ENCODE results near the gene POLD2.

Gene POLD2

DNA sequence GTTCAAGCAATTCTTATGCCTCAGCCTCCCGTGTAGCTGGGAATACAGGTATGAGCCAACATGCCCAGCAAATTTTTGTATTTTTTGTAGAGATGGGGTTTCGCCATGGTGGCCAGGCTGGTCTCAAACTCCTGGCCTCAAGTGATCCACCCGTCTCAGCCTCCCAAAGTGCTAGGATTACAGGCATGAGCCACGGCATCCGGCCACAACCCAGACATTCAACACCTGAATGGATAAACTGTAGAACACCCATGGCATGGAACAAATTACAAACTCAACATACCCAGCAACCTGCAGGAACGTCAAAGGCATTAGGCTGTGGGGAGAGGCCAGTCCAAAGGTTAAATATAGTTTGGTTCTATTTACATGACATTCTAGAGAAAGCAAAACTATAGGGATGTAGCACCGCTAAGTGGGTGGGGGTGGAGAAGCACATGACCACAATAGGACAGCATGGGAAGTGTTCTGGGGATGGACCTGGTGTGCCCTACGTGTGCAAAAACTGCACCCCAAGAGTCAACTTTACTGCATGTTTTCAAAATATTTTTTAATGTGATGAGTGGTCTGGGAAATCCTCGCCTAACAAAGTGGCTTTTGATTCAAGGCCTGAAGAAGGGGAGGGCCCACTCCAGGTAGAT, 51.5 kb downstream of the POLD2 start:
- TF ChIP-seq, protein P1, sequence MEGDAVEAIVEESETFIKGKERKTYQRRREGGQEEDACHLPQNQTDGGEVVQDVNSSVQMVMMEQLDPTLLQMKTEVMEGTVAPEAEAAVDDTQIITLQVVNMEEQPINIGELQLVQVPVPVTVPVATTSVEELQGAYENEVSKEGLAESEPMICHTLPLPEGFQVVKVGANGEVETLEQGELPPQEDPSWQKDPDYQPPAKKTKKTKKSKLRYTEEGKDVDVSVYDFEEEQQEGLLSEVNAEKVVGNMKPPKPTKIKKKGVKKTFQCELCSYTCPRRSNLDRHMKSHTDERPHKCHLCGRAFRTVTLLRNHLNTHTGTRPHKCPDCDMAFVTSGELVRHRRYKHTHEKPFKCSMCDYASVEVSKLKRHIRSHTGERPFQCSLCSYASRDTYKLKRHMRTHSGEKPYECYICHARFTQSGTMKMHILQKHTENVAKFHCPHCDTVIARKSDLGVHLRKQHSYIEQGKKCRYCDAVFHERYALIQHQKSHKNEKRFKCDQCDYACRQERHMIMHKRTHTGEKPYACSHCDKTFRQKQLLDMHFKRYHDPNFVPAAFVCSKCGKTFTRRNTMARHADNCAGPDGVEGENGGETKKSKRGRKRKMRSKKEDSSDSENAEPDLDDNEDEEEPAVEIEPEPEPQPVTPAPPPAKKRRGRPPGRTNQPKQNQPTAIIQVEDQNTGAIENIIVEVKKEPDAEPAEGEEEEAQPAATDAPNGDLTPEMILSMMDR (IDR thresholded peaks at IDR 0.05; ENCODE audit: extremely low read depth, insufficient read depth, missing control alignments), result no peak
- no peak for DNase-seq (ENCODE audit: low spot score)

DNA sequence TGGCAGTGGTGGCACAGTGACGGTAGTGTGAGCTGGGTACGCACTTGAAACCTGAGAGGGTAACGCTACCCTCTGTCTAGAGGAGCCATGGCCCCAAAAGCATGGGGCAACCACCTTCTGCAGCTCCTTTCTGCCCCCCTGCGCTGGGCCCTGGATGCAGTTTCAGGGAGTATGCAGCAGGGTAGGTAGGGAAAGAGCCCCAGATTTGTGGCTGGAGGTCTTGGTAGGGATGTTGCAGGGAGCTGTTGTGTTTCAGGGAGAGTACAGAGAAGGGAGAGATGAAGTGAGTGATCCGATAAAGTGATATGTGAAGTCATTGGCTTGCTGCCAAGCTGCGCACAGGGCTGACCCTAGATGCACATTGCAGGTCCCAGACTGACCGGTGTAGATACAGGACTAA, 55.3 kb downstream of the POLD2 start:
- in situ Hi-C loops (cut with MboI; ENCODE audit: low pct_unique_long_range_greater_than_20kb, low sequenced_read_pairs, unreplicated experiment), result no loop called here
- TF ChIP-seq, protein P1 (IDR thresholded peaks at IDR 0.05; ENCODE audit: extremely low read depth, insufficient read depth, missing control alignments), result no peak
- no peak for DNase-seq (ENCODE audit: low spot score)

More for the DNA sequence above, 51.5 kb downstream of the POLD2 start:
- in situ Hi-C loops (cut with MboI; ENCODE audit: low pct_unique_long_range_greater_than_20kb, low sequenced_read_pairs, unreplicated experiment), result loop anchor here (10.0 kb wide), 1 partner anchor 123 kb away; no protein-coding TSS in a partner anchor

DNA sequence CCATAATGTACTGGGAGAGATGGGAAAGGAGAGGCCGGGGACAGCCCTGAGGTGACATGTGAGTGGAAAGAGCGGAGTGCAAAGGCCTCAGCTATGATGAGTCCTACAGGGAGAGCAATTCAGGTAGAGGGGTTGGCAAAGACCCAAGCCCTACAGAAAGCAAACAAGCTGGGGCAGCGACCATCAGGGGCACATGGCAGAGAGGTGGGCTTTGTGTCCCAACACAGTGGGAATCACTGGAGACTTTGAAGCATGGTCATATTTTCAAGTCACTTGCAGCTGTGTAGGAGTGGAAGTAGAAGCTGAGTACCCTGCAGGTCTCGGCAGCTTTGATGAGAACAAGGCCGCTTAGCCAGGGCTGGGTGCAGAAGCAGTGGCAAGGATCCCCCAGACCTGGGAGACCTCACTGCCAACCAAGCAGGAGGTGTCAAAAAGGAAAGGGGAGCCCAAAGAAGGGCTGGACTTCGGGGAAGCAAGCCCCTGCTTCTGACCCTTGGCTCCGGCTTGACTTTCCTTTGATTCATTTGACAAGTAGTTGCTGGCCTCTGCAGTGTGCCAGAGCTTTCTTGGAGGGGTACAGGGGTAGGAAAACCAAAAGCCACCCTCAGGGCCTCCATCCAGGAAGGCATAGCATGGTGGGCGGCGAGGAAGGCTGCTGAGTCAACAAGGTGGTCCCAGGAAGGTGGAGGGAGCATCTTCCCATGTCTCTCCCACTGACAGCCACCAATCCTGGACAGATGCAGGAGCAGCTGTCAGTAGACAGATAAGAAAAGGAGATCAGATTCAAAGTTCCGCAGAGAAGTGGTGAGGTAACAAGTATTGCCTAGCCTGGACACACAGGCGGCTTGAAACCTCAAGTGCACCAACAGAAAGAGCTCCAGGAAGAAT, 56.0 kb downstream of the POLD2 start:
- TF ChIP-seq, protein P1 (IDR thresholded peaks at IDR 0.05; ENCODE audit: extremely low read depth, insufficient read depth, missing control alignments), result no peak
- in situ Hi-C loops (cut with MboI; ENCODE audit: low pct_unique_long_range_greater_than_20kb, low sequenced_read_pairs, unreplicated experiment), result no loop called here

DNA sequence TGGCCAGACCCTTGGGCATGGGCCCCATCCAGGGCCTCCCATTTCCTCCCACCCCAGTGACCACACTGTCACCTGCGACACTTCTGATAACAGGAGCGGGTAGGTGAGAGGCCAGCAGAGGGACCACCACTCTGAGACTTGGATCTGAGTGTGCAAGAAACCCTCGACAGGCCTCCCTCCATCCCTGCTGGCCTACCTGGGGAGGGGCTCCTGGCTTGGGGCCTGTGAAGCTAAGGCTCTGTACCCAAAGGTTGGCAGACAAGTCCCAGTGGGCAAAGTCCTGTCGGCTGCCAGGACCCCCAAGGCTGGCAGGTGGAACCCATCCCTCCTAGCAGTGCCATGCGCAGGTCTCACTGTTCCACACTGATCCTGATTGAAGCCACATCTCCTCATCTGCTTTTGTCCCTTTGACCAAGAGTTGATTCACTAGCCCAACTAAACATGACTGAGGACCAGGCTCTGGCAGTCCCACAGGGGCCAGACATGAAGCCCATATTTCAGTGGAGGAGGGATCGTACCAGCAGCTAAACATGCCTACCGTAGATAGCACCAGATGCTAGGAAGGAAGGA, 56.8 kb downstream of the POLD2 start:
- in situ Hi-C loops (cut with MboI; ENCODE audit: low pct_unique_long_range_greater_than_20kb, low sequenced_read_pairs, unreplicated experiment), result no loop called here
- TF ChIP-seq, protein P1 (IDR thresholded peaks at IDR 0.05; ENCODE audit: extremely low read depth, insufficient read depth, missing control alignments), result no peak

More for the DNA sequence above, 56.0 kb downstream of the POLD2 start:
- DNase-seq (ENCODE audit: low spot score), result no peak

DNA sequence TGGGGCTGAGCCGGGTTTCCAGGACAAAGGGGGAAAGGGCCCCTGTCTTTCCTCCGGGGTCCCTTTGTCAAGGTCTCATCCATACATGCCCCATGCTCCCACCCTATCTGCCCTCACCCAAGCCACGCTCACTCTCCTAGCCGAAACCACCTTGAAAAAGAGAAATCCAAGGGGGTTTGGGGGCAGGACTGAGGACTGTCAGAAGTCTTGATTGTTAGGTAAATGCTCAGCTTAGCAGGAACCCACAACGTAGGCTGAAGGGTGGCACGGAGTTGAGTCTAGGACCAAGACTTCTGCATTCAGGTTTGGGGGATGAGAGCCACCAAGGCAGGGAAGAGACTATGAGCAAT, 57.3 kb downstream of the POLD2 start:
- no peak for DNase-seq (ENCODE audit: low spot score)
- in situ Hi-C loops (cut with MboI; ENCODE audit: low pct_unique_long_range_greater_than_20kb, low sequenced_read_pairs, unreplicated experiment), result no loop called here
- TF ChIP-seq, protein P1 (IDR thresholded peaks at IDR 0.05; ENCODE audit: extremely low read depth, insufficient read depth, missing control alignments), result no peak

More for the DNA sequence above, 56.8 kb downstream of the POLD2 start:
- DNase-seq (ENCODE audit: low spot score), result no peak

DNA sequence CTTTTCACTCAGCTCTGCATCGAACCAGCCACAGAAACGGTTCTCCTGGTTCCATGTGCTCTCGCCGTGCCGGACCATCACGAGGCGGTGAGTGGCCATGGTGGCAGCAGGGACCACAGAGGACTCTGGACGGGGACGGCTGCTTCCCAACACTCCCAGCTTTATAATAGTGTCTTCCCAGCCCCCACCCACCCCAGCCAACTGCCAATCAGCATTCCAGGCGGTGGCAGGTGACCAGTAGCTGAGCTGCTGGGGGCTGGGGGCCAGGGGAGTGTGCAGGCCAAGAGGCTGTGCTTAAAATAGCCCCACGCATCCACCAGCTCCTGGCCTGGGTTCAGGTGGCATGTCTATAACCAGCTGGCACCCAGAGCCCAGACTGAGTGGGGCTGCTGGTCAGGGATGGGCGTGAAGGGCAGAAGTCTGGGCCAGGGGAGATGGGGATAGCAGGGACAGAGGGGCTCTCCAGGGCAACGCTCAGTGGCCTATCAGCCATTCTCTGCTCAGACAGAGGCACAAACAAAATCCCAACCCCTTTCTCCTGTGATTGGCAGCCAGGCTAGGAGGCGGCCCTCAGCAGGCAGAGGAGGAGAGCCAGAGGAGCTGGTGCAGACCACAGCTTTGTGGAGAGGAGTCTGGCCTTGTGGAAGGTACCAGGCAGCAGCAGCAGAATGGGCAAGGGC, 57.8 kb downstream of the POLD2 start, which contains the start of gene PGAM2:
TSS of gene PGAM2 (minus strand) at position 137 of the 680 bp plus-strand sequence. CDS start at position 99, 38 bp downstream.
- TF ChIP-seq, protein P1 (IDR thresholded peaks at IDR 0.05; ENCODE audit: extremely low read depth, insufficient read depth, missing control alignments), result no peak
- no peak for DNase-seq (ENCODE audit: low spot score)
- in situ Hi-C loops (cut with MboI; ENCODE audit: low pct_unique_long_range_greater_than_20kb, low sequenced_read_pairs, unreplicated experiment), result no loop called here
